Endothelial cell of umbilical vein (primary cell): Measurements from ENCODE around the gene KDM4E. TPM values are rescaled to one million over a fixed set of nuclear protein-coding genes. Genes with fewer than 3 reads are reported as not detected.
"Not testable (repeated sequence)": the region's sequence is repeated elsewhere in the genome, so short reads cannot be mapped to it uniquely, and the experiment has no call there.

Experiments used
- BruUV-seq: library from RNA; stranded (reverse); fragments of 400-500 nt; replicated peaks from 2 replicates; lab custom pipeline; 2021; lab: Mats Ljungman, UMichigan
- CTCF ChIA-PET: fragments of 300-600, 350-600 bp; sonication (Branson Sonifier 250); formaldehyde crosslinking; loops from one replicate; lab custom pipeline; 2021; ENCODE audit warnings: antibody characterized with exemption, inconsistent platforms; lab: Charles Lee
- POLR2A ChIA-PET: fragments of 300-600, 350-600 bp; sonication (Branson Sonifier 250); formaldehyde crosslinking; loops from one replicate; lab custom pipeline; 2021; ENCODE audit warnings: antibody characterized with exemption, inconsistent platforms; lab: Charles Lee
- DNase-seq: peaks from one replicate; pipeline ENCODE4 v3.0.0-alpha.2; 2011; ENCODE audit warnings: low read depth, low spot score
- FAIRE-seq: peaks from 2 replicates; lab custom pipeline; 2011; peaks lifted over from hg19 to GRCh38; lab: Jason Lieb, UNC
- H2AFZ ChIP-seq: 2 replicates; pipeline ENCODE4 v1.6.0; 2012; ENCODE audit warnings: low read depth, low read length, control low read depth, inconsistent platforms
- H3K27ac ChIP-seq: 2 replicates; pipeline ENCODE4 v1.5.1; 2011; ENCODE audit warnings: low read depth, mild to moderate bottlenecking, control low read depth, low read length, moderate library complexity; ENCODE audit not compliant: insufficient read depth
- H3K27me3 ChIP-seq, 2 experiments: 2 replicates each; pipeline versions ENCODE4 v1.6.0 to v1.6.1; 2011; ENCODE audit warnings: low read length in 2 of 2, mixed read lengths in 1 of 2; ENCODE audit not compliant: control insufficient read depth in 2 of 2, insufficient read depth in 2 of 2
- H3K36me3 ChIP-seq, 2 experiments: 2 replicates in 1 of 2; 3 replicates in 1 of 2; pipeline ENCODE4 v1.5.1; 2011; ENCODE audit warnings: low read length in 2 of 2, mild to moderate bottlenecking in 1 of 2, moderate library complexity in 1 of 2; ENCODE audit not compliant: control insufficient read depth in 2 of 2, insufficient read depth in 2 of 2; ENCODE audit errors: extremely low read depth in 1 of 2
- H3K4me1 ChIP-seq: 3 replicates; pipeline ENCODE4 v1.5.1; 2011; ENCODE audit warnings: mild to moderate bottlenecking, low read length; ENCODE audit not compliant: control insufficient read depth, insufficient read depth; ENCODE audit errors: extremely low read depth
- H3K4me2 ChIP-seq: 2 replicates; pipeline ENCODE4 v1.6.1; 2011; ENCODE audit warnings: low read length, control low read depth, mixed read lengths; ENCODE audit not compliant: insufficient read depth
- H3K4me3 ChIP-seq, 3 experiments: fragments of 200-600 bp in 1 of 3; sonication (generic), shearing (Covaris generic) in 1 of 3; replicated peaks in 1 of 3; 2 replicates each; pipeline ENCODE4 v1.5.1; 2011 to 2016; ENCODE audit warnings: control low read depth in 3 of 3, low read length in 3 of 3, mild to moderate bottlenecking in 2 of 3, inconsistent platforms in 1 of 3, low read depth in 1 of 3, moderate library complexity in 1 of 3; ENCODE audit not compliant: insufficient read depth in 1 of 3
- H3K79me2 ChIP-seq: 2 replicates; pipeline ENCODE4 v1.6.0; 2012; ENCODE audit warnings: low read length, inconsistent platforms; ENCODE audit not compliant: control insufficient read depth, insufficient read depth
- H3K9ac ChIP-seq: replicated peaks from 2 replicates; pipeline ENCODE3; 2011; ENCODE audit warnings: low read length, control low read depth; ENCODE audit not compliant: insufficient read depth; ENCODE audit errors: extremely low read depth
- H3K9me1 ChIP-seq: replicated peaks from 3 replicates; pipeline ENCODE4 v1.6.0; 2011; ENCODE audit warnings: mild to moderate bottlenecking, low read length; ENCODE audit not compliant: control insufficient read depth, insufficient read depth; ENCODE audit errors: extremely low read depth
- H3K9me3 ChIP-seq: replicated peaks from 2 replicates; pipeline ENCODE4 v1.5.1; 2012; ENCODE audit warnings: low read length, inconsistent platforms; ENCODE audit not compliant: control insufficient read depth, insufficient read depth
- H4K20me1 ChIP-seq: replicated peaks from 2 replicates; pipeline ENCODE3; 2011; ENCODE audit warnings: mild to moderate bottlenecking, low read length; ENCODE audit not compliant: control insufficient read depth, insufficient read depth; ENCODE audit errors: extremely low read depth
- CTCF ChIP-seq, 2 donors: IDR thresholded peaks; 1 replicate in 1 of 2; 2 replicates in 1 of 2; pipeline ENCODE4 v1.5.1; 2011; ENCODE audit warnings: low read length in 2 of 2, mild to moderate bottlenecking in 2 of 2, moderate library complexity in 2 of 2, control low read depth in 1 of 2, inconsistent platforms in 1 of 2, low read depth in 1 of 2; ENCODE audit not compliant: insufficient read depth in 1 of 2; ENCODE audit errors: extremely low read depth in 1 of 2
- EZH2 ChIP-seq: IDR thresholded peaks from 2 replicates; pipeline ENCODE4 v1.6.1; 2012; ENCODE audit warnings: borderline replicate concordance, low read depth, mild to moderate bottlenecking, moderate library complexity, low read length, inconsistent platforms; ENCODE audit not compliant: severe bottlenecking
- FOS ChIP-seq: IDR thresholded peaks from 2 replicates; pipeline ENCODE4 v1.6.1; 2011; ENCODE audit warnings: mild to moderate bottlenecking, low read length, moderate library complexity, borderline replicate concordance; ENCODE audit not compliant: insufficient read depth
- GATA2 ChIP-seq: IDR thresholded peaks from 2 replicates; pipeline ENCODE4 v1.7.0; 2011; ENCODE audit warnings: low read depth, mild to moderate bottlenecking, moderate library complexity, mixed read lengths, low read length; ENCODE audit not compliant: insufficient read length, insufficient read depth
- JUN ChIP-seq: IDR thresholded peaks from 2 replicates; pipeline ENCODE4 v1.6.1; 2011; ENCODE audit warnings: borderline replicate concordance, low read depth; ENCODE audit not compliant: insufficient read length, insufficient read depth
- MYC ChIP-seq: IDR thresholded peaks from one replicate; pipeline ENCODE4 v1.6.1; 2011; ENCODE audit warnings: mild to moderate bottlenecking, low read depth, low read length
- POLR2A ChIP-seq: IDR thresholded peaks from 2 replicates; pipeline ENCODE4 v1.6.1; 2012; ENCODE audit warnings: low read depth, mild to moderate bottlenecking, control low read depth, low read length
- POLR2AphosphoS5 ChIP-seq: IDR thresholded peaks from 2 replicates; pipeline ENCODE4 v1.6.1; 2012; ENCODE audit warnings: low read depth, mild to moderate bottlenecking, control low read depth, low read length, moderate library complexity; ENCODE audit not compliant: insufficient read depth
- dilution Hi-C: fragments of 300-500 bp; cut with MboI; formaldehyde crosslinking; loops from one replicate; pipeline ENCODE4 v1.15.0; 2019; ENCODE audit warnings: low sequenced_read_pairs; ENCODE audit not compliant: extremely low pct_ligation_motif_present
- intact Hi-C: fragments of 100-400 bp; cut with micrococcal nuclease; formaldehyde crosslinking; loops from one replicate; pipeline ENCODE4 v1.10.0; 2022
- polyA plus RNA-seq, 4 experiments: library from polyadenylated mRNA; depleted of rRNA in 3 of 4; stranded (reverse) in 3 of 4; unstranded in 1 of 4; fragments of >200 nt; gene quantifications; 2 replicates each; pipeline versions ENCODE4 v1.2.1 to v1.2.3, GENCODE V29; 2011 to 2012; ENCODE audit warnings: missing spikeins in 1 of 4
- total RNA-seq: library from RNA; stranded (reverse); gene quantifications from 2 replicates; pipeline ENCODE4 v1.2.3, GENCODE V29; 2021
- TF ChIP-seq, protein P1 (sequence below): IDR thresholded peaks from 2 replicates; pipeline ENCODE4 v1.6.1; 2011; ENCODE audit not compliant: insufficient read depth, insufficient read length

The KDM4E gene
- total and polyA plus RNA-seq, 2 donors (not counting 3 experiments of a cell fraction or from before 2014, with no cell fraction given): not detected

DNA sequence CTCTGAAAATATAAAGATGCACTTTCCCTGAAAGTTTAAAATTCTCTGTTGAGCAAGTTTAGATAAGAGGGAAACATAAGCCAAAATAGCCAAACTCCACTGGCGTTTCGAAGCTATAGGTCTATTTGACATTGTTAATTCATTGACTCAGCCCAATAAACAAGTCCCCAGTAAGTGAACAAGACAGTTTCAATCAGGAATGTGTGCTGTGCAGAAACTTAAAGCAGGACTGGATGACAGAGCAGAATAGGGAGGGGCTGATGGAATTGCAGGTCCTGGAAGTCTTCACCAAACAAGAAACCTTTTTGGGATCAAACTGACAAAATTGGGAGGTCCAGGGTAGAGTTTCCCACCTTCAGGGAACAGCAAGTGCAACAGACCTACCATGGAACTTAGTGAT lies 8.9 kb upstream of the KDM4E start:
- no peak overlapping the region for H2AFZ ChIP-seq
- no peaks in the 10 kb centered on the region for H3K36me3 ChIP-seq
- no peaks in the 10 kb centered on the region for H3K4me1 ChIP-seq
- H4K20me1 ChIP-seq: no peaks in the 10 kb centered on the region
- ChIA-PET POLR2A (no interaction called here), CTCF (interaction anchor here (0.6 kb wide), 1 partner anchor 21 kb away, joined by 3 read pairs; no protein-coding TSS in a partner anchor)
- intact Hi-C loops (no loop called here), dilution Hi-C loops (no loop called here)
- H3K9ac ChIP-seq: no peak overlapping the region
- FAIRE-seq: no peak
- H3K9me1 ChIP-seq: no peaks in the 10 kb centered on the region
- H3K4me2 ChIP-seq: no peak overlapping the region
- no peaks in the 10 kb centered on the region for H3K9me3 ChIP-seq
- H3K27ac ChIP-seq: no peak overlapping the region
- DNase-seq: no peak
- no TSS peak for BruUV-seq
- H3K27me3 ChIP-seq: no peaks in the 10 kb centered on the region
- no peak for TF ChIP-seq JUN
- TF ChIP-seq MYC: no peak
- TF ChIP-seq, protein P1, sequence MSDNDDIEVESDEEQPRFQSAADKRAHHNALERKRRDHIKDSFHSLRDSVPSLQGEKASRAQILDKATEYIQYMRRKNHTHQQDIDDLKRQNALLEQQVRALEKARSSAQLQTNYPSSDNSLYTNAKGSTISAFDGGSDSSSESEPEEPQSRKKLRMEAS: no peak
- TF ChIP-seq GATA2: no peak
- no peak for TF ChIP-seq POLR2AphosphoS5
- no peak for TF ChIP-seq CTCF (IDR thresholded peaks at IDR 0.05; ENCODE audit: extremely low read depth in 1 of 2, insufficient read depth in 1 of 2, low read depth in 1 of 2, low read length in 2 of 2)
- no peak for TF ChIP-seq FOS
- TF ChIP-seq EZH2: no peak
- TF ChIP-seq POLR2A: no peak
- H3K79me2 ChIP-seq: no peaks in the 10 kb centered on the region
- H3K4me3 ChIP-seq: no peak overlapping the region

DNA sequence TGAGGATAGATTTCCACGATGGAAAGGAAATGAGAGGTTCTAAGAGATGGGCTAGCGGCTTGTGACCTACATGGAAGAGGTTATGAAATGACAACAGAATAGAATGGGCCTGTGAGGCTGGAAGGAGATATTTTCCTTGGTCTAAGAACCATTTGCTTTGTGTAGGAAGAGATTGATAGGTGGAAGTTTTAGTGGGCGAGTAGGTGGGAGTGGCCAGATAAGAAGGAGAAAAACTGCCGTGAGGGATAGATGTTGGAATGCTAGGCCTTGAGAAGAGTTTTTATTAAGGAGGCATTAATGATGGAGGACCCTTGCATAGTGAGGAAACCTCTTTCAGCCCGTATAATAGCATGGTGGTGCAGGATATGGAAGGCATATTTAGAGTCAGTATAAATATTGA lies 3.6 kb upstream of the KDM4E start:
- H4K20me1 ChIP-seq, FAIRE-seq, H3K4me2 ChIP-seq, dilution Hi-C loops, POLR2A ChIA-PET, H3K9ac ChIP-seq, H3K27ac ChIP-seq, intact Hi-C loops, H3K79me2 ChIP-seq, DNase-seq, H3K36me3 ChIP-seq, H3K9me1 ChIP-seq, CTCF ChIA-PET, H3K27me3 ChIP-seq, H3K4me3 ChIP-seq, H2AFZ ChIP-seq, H3K9me3 ChIP-seq, BruUV-seq, H3K4me1 ChIP-seq: not testable (repeated sequence)

DNA sequence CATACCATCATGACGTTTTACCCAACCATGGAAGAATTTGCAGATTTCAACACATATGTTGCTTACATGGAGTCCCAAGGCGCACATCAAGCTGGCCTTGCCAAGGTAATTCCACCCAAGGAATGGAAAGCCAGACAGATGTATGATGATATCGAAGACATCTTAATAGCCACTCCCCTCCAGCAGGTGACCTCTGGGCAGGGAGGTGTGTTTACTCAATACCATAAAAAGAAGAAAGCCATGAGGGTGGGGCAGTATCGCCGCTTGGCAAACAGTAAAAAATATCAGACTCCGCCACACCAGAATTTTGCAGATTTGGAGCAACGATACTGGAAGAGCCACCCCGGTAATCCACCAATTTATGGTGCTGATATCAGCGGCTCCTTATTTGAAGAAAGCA lies 536 bp downstream of the KDM4E start:
- H4K20me1 ChIP-seq, H3K4me1 ChIP-seq, CTCF ChIA-PET, H3K4me2 ChIP-seq, BruUV-seq, H3K36me3 ChIP-seq, H3K9ac ChIP-seq, POLR2A ChIA-PET, H3K9me3 ChIP-seq, DNase-seq, FAIRE-seq, H3K9me1 ChIP-seq, H3K4me3 ChIP-seq, H3K27ac ChIP-seq, H3K79me2 ChIP-seq, dilution Hi-C loops, H2AFZ ChIP-seq, intact Hi-C loops, H3K27me3 ChIP-seq: not testable (repeated sequence)
